Stimulated activated CD4-positive, alpha-beta T cell treated with anti-CD3 and anti-CD28 coated beads, Interleukin-12 subunit alpha, Interleukin-12 subunit beta, amount 100 ng/mL, for 24 hours (primary cell): ENCODE data around the gene CDKN1C.

Source experiments
- DNase-seq, 2 experiments: peaks; one replicate each; pipeline ENCODE4 v3.0.0-alpha.2; 2020; ENCODE audit warnings: low read depth in 2 of 2

Gene CDKN1C

DNA sequence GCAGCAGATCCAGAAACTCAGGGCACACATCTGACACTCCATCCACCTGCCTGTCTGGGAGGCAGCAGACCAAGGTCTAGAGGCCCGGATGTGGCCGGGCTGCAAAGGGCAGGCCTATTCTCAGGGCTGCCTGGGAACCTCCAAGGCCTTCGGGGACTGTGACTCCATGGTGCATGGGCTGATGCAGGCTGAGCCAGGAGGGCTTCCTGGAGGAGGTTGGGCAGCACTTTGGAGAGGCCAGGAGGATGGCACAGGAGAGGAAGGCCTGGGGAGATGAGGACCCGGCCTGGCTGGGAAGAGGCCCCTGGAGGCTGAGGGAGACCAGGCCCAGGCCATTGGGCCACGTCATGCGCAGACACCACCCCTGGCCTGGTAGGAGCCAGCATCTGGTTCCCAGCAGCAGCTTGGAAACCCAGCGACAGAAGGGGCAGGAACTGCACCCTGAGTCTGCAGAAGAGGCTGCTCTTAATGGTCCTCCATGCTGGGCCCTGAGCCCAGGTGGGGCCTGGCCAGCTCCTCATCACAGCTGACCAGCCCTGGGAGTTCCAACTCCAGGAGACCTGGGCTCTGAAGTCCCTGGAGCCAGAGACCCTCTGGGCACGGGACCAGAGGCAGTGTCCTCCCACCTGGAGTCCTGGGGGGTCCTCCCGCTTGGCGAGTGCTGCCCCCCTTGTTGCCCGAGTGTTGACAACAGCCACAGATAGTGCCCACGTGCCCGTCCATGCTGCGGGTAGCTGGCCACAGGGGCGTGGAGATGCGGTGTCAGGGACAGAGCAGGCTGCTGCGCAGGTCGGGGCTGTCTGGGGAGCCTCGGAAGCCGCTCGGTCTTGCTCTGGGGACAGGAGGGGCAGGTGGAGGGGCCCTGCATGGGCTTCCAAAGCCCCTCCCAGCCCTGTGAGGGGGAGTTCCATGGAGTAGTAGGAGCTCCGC, 38.1 kb upstream of the CDKN1C start:
- no peak for DNase-seq

DNA sequence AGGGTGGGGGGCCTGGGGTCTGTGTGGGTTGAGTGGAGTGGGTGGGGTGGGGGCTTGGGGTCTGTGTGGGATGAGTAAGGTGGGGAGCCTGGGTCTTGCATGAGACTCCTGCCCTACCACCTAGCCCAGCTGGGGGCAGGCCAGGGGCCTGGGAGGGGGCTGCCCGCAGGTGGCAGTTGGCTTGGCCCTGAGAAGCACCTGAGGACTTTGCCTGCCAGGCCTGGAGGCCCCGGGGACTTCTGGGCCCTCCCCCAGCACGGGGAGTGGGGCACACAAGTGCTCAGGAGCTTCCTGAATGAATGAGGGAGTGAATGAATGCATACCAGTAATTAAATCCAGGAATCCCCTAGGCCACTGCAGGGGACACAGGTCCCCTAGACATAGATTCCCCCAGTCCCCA, 37.1 kb upstream of the CDKN1C start:
- no peak for DNase-seq

DNA sequence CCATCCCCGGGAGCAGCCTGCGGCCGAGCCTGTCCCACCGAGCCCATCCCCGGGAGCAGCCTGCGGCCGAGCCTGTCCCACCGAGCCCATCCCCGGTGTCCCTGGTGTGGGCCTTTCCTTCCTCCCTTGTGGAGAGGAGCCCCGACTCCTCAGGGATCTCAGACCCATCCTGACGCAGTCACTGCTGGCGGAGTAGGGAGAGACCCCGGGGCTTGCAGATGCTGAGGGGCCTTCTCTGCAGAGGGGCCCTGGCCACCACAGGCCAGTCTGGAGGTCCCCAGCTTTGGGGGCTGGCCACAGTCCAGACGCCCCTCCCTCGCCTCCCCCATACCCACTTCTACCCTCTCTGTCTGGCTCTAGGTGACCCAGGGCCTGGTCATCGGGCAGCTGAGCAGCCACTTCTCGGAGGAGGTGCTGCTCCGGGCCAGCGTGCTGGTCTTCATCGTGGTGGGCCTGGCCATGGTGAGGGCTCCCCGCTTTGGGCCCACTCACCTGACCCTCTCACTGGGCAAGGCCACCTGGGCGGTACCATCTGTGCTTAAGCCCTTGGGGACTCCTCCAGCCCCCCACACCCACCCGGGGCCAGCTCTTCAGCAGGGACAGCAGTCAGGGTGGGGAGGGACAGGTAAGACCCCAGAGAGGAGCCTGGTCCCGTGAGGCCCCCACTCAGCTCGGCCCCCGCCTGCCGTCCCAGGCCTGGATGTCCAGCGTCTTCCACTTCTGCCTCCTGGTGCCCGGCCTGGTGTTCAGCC, 36.3 kb upstream of the CDKN1C start:
- no peak for DNase-seq

DNA sequence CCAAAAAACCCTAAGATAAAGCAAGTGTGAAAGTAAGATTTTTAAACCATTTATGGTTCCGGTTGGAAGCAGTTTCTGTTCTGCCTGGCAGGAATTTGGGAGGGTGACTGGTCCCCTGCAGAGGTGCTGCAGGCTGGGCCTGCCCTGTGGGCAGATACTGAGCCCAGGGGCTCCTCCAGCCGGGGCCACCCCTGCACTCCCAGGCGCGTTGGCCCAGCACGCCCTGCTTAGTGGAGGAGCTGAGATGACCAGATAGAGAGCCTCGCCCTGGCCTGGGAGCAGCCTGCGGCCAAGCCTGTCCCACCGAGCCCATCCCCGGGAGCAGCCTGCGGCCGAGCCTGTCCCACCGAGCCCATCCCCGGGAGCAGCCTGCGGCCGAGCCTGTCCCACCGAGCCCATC, 35.7 kb upstream of the CDKN1C start:
- DNase-seq, result no peak

DNA sequence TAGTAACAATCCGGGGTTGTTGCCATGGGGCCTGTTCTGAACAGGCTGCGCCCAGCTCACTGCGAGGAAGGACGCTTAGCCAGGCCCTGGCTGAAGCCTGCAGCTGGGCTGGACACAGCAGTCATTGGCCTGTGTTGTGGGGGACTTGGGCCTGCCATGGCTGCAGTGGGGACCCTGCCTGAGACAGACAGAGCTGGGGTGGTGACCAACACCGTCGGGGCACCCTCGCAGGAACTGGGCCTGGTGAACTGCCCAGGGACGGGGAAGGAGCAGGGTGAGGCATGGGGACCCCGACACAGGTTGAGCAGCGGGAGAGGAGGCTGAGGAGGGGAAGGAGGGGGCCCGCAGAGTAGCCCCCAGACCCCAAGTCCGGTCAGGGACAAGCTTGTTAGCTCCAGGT, 34.8 kb upstream of the CDKN1C start:
- DNase-seq, result no peak

DNA sequence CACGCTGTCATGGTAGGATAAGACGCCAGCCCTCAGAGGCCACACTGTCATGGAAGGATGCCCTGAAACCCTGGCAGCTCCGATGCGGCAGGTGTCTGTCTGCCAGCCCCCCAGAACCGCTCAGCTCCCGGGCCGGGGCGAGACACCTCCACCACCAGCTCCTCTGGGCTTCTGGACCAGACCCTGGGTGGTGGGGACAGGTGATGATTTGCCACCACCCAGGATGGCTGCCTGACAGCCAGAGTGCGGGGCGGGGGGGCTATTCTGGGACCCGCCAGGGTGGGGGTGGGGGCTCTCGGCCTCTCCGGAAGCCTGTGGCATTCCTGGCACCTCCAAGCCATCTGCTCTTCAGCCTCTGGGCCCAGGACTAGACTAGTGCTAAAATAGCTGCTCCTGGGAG, 34.3 kb upstream of the CDKN1C start:
- no peak for DNase-seq

DNA sequence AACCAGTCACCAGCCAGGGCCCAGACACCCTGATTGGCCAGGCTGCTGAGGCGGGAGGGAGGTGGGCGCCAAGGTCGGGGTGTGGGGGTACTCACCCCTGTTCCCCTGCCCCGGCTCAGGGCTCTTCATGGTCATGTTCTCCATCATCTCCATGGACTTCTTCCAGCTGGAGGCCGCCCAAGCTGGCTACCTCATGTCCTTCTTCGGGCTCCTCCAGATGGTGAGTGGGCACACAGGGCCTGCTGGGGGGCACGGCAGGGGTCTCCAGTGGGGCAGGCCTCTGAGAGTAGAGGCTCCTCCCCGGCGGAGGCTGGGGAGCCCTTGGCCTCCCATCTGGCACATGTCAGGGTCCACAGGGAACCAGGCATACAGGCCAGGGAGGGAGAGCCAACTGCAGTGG, 33.6 kb upstream of the CDKN1C start:
- DNase-seq, result no peak

DNA sequence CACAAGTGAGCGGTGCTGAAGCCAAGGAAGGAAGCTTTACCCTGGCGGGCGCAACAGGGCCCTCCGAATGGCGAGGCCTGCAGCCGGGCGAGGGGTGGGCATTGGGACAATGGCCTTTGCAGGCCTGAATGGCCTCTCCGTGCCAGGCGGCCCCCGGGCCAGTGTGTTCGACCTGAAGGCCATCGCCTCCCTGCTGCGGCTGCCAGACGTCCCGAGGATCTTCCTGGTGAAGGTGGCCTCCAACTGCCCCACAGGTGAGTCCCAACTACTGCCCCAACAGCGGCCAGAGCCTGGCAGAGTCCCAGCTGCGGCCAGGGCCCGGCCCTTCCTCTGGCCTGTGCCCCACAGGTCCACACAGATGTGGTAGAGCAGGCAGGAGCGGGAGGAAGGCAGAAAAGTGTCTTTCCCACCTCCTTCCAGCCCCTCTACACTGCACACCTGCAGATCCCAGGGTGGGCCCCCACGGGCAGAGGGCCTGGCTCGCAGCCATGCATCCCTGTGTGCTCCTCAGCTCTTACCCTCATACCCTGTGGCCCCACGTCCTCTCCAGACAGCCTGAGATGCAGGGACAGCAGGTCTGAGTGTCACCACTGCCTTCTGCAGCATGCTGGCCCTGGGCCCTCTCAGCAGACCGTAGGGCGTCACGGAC, 32.4 kb upstream of the CDKN1C start:
- no peak for DNase-seq

DNA sequence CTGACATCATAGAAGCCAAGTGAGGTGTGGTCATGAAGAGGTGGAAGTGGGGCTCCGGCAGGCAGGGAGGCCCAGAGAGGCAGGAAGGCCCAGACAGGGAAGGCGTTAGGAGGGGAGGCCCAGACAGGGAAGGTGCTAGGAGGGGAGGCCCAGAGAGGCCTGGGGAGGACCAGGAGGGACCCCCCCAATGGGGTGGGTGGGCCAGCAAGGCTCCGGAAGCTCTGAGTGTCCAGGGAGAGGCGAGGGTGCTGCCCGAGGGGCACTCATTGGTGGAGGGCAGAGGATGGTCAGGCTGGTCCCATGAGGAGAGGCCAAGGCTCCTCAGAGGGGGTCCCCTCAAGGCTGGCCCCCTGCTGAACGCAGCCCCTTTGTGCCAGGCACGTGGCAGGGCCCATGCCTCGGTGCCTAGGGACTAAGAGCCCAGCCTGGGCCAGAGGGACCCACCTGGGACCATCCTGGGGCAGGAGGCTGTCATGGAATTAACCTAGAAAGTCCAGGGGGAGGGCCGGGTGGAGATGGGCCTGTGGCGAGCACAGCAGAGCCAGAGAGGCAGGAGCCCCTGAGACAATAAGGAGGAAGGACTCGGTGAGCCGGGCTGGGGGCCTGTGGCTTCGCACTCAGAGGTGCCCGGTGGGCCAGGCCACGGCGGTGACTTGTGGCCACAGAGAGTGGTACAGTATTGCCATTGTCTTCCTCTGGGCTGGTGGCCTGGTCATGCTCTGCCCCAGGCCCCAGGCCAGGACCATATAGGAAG, 31.5 kb upstream of the CDKN1C start:
- DNase-seq, result no peak

DNA sequence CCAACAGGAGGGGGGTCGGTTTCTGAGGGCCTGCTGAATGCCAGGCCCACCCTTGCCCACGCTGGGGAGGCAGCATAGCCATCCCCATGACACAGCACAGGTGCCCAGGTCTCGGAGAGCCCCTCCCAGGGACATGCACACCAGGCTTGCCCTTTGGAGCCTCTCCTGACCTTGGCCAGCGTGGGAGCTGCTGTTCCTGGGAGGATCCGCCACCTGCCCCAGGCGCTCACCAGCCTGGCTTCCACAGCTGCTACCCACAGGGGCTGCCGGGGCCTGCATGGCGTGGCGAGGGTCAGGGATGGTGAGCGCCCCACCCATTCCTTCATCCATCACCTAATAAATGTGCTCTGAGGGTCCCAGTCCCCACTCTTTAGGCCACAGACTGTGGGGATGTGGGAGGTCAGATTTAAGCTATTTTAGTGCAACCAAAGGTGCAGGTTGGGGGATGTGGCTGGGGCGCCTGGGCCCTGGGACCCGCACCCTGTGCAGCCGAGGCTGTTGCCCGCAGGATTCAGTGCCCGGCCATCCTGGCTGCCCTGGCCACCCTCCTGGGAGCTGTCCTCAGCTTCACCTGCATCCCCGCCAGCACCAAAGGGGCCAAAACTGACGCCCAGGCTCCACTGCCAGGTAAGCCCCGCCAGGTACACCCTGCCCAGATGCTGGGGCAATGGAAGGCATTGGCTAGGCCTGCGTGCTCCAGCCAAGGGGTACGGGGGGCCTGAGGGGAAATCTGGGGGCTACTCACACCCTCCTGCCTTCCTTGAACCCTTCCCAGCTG, 30.7 kb upstream of the CDKN1C start:
- DNase-seq, result no peak

DNA sequence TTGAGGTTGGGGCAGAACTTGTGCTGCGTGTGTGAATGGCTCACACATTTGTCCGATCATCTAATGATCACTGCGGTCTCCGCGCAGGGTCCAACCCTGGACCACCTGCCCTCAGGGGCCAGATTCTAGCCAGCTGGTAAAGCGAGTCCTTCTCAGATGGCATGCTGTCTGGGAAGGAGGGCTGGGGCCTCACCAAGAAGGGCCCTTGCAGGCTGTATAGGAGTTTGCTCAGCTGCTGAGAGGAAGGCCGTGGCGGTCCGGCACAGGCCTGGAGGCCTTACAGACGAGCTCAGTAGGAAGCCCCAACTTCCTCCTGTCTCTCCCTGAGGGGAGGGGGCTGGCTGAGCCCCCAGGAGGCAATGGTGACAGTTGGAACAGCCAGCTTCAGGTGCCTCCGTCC, 29.9 kb upstream of the CDKN1C start:
- DNase-seq, result no peak

DNA sequence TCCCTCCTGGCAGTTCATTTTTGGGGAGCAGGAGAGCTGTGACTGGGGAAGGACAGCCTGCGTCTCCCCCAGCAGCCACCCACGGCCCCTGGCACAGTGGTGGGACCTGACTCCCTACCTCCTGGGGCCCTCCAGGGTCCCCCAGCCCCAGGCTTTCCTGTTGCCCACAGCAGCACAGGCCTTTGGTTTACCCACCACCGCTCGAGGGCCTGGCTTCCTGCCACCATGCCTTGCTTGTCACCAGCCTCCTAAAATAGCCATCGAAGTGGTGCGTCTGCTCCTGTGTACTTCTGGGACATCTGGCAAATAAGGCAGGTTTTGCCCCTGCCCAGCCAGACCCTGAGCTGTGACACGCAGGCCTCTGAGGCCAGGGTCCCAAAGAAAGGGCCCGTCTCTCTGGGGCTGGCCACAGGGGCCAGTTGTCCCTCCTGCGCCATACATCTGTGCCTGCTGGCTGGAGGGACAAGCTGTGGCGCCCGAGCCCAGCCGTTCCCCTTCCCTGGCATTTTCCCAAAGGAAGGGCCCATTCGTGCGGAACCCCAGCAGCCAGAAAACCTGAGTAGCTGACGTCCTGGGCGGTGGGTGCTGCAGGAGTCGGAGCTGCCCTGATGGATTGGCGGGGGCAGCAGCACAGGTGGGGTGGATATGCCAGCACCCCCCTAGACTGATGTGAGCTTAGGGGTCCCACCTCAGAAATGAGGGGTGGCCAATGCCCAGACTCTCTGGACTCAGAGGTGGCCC, 29.1 kb upstream of the CDKN1C start:
- no peak for DNase-seq

DNA sequence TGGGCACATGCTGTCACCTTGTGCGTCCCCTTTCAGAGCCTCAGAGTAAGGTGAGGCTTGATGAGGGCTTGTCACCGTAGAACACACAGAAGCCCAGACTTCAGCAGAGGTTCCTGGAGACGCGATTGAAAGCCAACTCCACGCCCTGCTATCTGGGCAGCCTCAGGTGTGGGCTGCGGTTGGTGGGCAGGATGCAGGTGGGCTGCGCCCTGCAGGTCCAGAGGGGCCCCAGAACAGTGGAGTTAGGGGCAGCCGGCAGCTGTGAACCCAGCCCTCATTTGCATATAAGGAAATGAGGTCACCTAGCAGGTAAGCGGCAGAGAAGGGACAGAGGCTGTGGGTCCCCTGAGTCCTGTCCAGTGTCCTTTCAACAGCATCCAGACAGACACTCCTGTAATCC, 28.2 kb upstream of the CDKN1C start:
- no peak for DNase-seq

DNA sequence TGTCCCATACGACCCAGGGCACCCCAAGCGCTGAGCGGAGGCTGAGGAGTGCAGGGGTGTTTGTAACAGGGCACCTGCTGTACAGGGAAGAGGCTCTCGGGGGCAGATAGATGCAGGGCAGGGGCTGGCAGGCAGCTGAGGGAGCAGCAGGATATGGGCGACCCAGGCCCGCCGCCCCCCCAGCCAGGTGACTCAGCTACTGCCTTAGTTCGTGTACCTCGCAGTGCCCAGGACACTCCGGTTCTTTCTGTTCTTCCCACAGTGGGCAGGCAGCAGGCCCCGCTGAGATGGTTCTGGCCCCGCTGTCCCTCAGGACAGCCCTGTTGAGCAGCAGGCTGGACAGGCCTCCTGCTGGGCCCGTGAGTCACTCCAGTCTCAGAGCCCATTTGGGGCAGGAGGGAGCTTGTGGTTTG, 27.4 kb upstream of the CDKN1C start:
- no peak for DNase-seq

DNA sequence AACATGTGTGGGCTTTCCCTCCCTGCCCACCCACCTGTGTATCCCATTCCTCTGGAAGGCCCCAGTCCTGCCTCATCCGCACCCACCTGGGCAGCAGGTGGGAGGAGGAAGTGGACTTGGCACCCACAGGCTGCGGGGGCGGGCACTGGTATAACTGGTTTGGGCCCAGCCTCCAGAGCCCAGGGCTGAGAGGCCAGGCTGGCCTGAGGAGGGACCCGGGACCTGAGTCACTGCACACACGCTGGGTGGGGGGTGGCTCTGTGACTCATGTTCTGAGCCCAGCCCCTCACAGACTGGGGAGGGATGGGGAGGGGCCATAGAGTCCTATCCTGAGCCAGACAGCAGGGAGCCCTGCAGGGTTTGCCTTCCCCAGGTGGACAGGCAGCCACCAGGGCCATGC, 26.9 kb upstream of the CDKN1C start:
- no peak for DNase-seq

DNA sequence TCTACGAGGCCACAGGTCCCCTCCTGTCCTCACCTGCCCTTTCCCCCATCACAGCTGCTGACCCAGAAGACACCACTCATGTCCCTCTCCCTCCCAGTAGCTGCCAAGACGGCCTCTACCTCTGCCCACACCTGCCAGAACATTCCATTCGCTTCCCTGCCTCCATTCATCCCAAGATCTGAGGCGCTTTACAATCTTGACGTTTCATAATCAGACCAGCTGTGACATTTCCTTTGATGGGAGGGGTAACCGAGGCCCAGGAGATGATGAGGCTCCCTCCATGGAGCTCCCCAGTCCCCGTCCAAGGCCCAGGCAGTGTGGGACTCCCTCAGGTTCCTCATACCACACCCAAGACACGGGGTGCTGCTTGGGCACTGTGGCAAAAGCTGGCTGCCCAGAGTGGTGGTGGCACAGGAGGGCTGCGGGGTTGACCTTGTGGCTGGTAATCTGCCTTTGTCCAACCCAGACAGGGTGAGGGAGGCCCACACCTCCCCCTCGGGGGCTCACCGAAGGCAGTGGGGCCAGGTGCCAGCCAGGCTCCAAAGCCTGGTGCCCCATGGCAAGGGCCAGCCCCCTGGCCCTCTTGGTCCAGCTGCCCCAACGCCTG, 26.3 kb upstream of the CDKN1C start:
- no peak for DNase-seq

DNA sequence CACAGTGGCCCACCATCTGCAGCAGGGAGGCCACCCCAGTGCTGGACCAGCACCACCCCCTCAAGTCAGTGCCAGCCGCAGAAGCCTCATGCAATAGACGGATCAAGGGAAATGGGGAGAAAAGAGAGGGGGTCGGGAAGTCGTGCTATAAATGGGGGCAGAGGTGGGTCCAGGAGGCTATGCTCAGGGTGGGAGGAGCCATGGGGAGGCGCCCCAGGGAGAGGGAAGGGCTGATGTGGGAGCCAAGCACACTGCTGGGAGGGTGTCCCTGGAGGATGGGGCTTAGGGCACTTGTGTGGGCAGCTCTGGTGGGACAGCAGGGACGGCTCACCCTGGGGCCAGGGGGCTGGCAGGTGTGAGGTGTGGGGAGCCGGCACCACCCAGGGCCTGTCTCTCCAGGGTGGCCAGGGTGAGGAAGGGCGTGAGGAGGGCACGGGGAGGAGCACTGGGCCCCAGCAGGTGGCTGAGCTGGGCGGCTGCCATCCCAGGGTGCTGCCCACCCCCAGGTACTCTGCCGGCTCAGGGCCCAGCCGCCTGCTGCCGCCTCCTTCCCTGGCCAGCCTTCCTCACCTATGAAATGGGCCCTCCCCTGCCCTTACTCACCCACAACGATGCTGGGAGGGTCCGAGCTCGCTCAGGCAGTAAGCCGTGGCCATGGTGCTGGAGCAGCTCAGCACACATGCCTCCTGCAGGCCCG, 25.7 kb upstream of the CDKN1C start:
- DNase-seq, result no peak

DNA sequence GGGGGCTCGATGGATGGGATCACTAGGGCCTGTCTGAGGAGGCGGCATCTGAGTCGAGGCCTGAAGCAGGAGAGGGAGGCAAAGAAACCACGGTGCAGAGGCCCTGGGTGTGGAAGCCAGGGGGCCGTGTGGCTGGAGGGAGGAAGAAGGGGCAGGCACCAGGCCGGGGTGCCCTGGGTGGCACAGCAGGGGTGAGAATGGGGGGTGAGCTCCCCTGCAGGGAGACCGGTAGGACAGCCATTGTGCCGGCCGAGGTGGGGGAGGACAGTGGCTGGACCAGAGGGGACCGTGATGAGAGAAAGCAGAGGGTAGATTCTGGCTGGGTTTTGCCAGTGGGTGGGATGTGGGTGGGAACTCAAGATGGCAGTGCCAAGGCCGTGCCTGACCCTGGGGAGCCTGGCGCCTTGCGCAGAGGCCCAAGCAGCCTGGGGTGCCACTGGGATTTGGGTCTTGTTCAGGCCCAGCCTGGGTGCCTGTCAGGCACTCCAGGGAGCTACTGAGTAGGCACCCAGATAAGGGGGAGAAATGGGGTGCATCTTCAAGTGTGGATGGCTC, 24.9 kb upstream of the CDKN1C start:
- DNase-seq, result no peak
